GM23338 (cell line): Measurements from ENCODE around the gene AKAP7. TPM values are rescaled to one million over a fixed set of nuclear protein-coding genes. Genes with fewer than 3 reads are reported as not detected.
A peak's percentile ranks its signal among the peaks of the same experiment; 100 is the strongest.

ENCODE experiments used
- ATAC-seq: fragments of 200-7000 bp; cut with Tn5 transposase; 3 replicates; pipeline ENCODE4 v1.9.1; 2020
- DNase-seq: peaks from one replicate; pipeline ENCODE4 v3.0.0-alpha.2; 2015; ENCODE audit warnings: low spot score
- H2AFZ ChIP-seq: fragments of 200-600 bp; sonication (generic); 2 replicates; pipeline ENCODE4 v1.8.0; 2016; ENCODE audit warnings: antibody characterized with exemption, mild to moderate bottlenecking, moderate library complexity
- H3F3A ChIP-seq: fragments of 200-600 bp; sonication (generic); replicated peaks from 2 replicates; pipeline ENCODE4 v1.8.0; 2017; ENCODE audit warnings: antibody characterized with exemption, mixed run types, low read depth
- H3K27ac ChIP-seq: fragments of 200-600 bp; sonication (generic); 2 replicates; pipeline ENCODE4 v1.6.1; 2016; ENCODE audit warnings: low read depth
- H3K27me3 ChIP-seq: fragments of 200-600 bp; sonication (generic); 2 replicates; pipeline ENCODE4 v1.8.0; 2016; ENCODE audit warnings: mild to moderate bottlenecking, mixed run types, moderate library complexity; ENCODE audit not compliant: insufficient read depth
- H3K36me3 ChIP-seq: fragments of 200-600 bp; sonication (generic); 2 replicates; pipeline ENCODE4 v1.8.0; 2016; ENCODE audit warnings: mild to moderate bottlenecking; ENCODE audit not compliant: insufficient read depth
- H3K4me1 ChIP-seq: fragments of 200-600 bp; sonication (generic); 2 replicates; pipeline ENCODE4 v1.8.0; 2016; ENCODE audit warnings: mild to moderate bottlenecking, moderate library complexity; ENCODE audit not compliant: insufficient read depth
- H3K4me2 ChIP-seq: fragments of 200-600 bp; sonication (generic); 2 replicates; pipeline ENCODE4 v1.7.1; 2017; ENCODE audit warnings: mixed run types
- H3K4me3 ChIP-seq: fragments of 200-600 bp; sonication (generic); 2 replicates; pipeline ENCODE4 v1.6.1; 2016; ENCODE audit warnings: mixed run types
- H3K79me2 ChIP-seq: fragments of 200-600 bp; sonication (generic); replicated peaks from 2 replicates; pipeline ENCODE4 v1.8.0; 2017; ENCODE audit warnings: mild to moderate bottlenecking; ENCODE audit not compliant: insufficient read depth
- H3K9me2 ChIP-seq: fragments of 200-600 bp; sonication (generic); 2 replicates; pipeline ENCODE4 v1.8.0; 2017; ENCODE audit not compliant: insufficient read depth
- H4K20me1 ChIP-seq: fragments of 200-600 bp; sonication (generic); replicated peaks from 2 replicates; pipeline ENCODE4 v1.8.0; 2017; ENCODE audit warnings: mild to moderate bottlenecking; ENCODE audit not compliant: insufficient read depth
- H3K27ac Mint-ChIP-seq: 2 replicates; pipeline ENCODE4 v1.8.0; 2020; ENCODE audit warnings: inconsistent platforms, mild to moderate bottlenecking, moderate library complexity, mixed read lengths
- H3K27me3 Mint-ChIP-seq: 3 replicates; pipeline ENCODE4 v1.8.0; 2022; ENCODE audit warnings: low read depth, mild to moderate bottlenecking, moderate library complexity, mixed read lengths, inconsistent platforms; ENCODE audit not compliant: insufficient read depth, poor library complexity
- H3K36me3 Mint-ChIP-seq: 3 replicates; pipeline ENCODE4 v1.8.0; 2021; ENCODE audit warnings: low read depth, mild to moderate bottlenecking, inconsistent platforms, moderate library complexity, mixed read lengths
- H3K4me1 Mint-ChIP-seq: 3 replicates; pipeline ENCODE4 v1.8.0; 2020; ENCODE audit warnings: mild to moderate bottlenecking, inconsistent platforms, mixed read lengths
- H3K4me3 Mint-ChIP-seq: 3 replicates; pipeline ENCODE4 v1.8.0; 2021; ENCODE audit warnings: moderate library complexity, mild to moderate bottlenecking, inconsistent platforms, mixed read lengths
- H3K9me3 Mint-ChIP-seq: 3 replicates; pipeline ENCODE4 v1.8.0; 2020; ENCODE audit warnings: moderate library complexity, mild to moderate bottlenecking, inconsistent platforms, mixed read lengths
- CREB1 ChIP-seq: fragments of 250-450 bp; sonication (Bioruptor Pico); IDR thresholded peaks from 2 replicates; pipeline ENCODE4 v1.5.0; 2020; ENCODE audit warnings: low read depth, mild to moderate bottlenecking, moderate library complexity
- CTCF ChIP-seq, 2 experiments: fragments of 200-600 bp in 1 of 2; sonication (generic) in 1 of 2; conservative IDR thresholded peaks; 2 replicates each; pipeline versions ENCODE4 v1.5.1 to v1.6.1; 2016 to 2017; ENCODE audit warnings: antibody characterized with exemption in 2 of 2, low read depth in 2 of 2, mild to moderate bottlenecking in 2 of 2, moderate library complexity in 1 of 2
- ETS1 ChIP-seq: IDR thresholded peaks from 2 replicates; pipeline ENCODE4 v1.6.1; 2016; ENCODE audit warnings: antibody characterized with exemption
- EZH2 ChIP-seq: fragments of 200-600 bp; sonication (generic); IDR thresholded peaks from one replicate; pipeline ENCODE4 v1.8.0; 2017; ENCODE audit warnings: antibody characterized with exemption, mild to moderate bottlenecking, low read depth; ENCODE audit not compliant: unreplicated experiment
- EZH2phosphoT487 ChIP-seq: fragments of 200-600 bp; sonication (generic); IDR thresholded peaks from one replicate; pipeline ENCODE4 v1.8.1; 2018; ENCODE audit warnings: antibody characterized with exemption; ENCODE audit not compliant: unreplicated experiment
- JUNB ChIP-seq: IDR thresholded peaks from one replicate; pipeline ENCODE4 v1.6.1; 2016; ENCODE audit warnings: antibody characterized with exemption; ENCODE audit not compliant: unreplicated experiment
- NANOG ChIP-seq: IDR thresholded peaks from 2 replicates; pipeline ENCODE4 v1.6.1; 2016; ENCODE audit warnings: antibody characterized with exemption, borderline replicate concordance
- POLR2AphosphoS5 ChIP-seq: IDR thresholded peaks from 2 replicates; pipeline ENCODE4 v1.6.1; 2016; ENCODE audit warnings: antibody characterized with exemption, low read depth
- REST ChIP-seq: IDR thresholded peaks from one replicate; pipeline ENCODE4 v1.6.1; 2018; ENCODE audit warnings: antibody characterized with exemption; ENCODE audit not compliant: unreplicated experiment
- STAT1 ChIP-seq: IDR thresholded peaks from one replicate; pipeline ENCODE4 v1.6.1; 2016; ENCODE audit warnings: antibody characterized with exemption; ENCODE audit not compliant: unreplicated experiment
- ZNF114 ChIP-seq: fragments of 250-450 bp; sonication (Bioruptor Pico); IDR thresholded peaks from 2 replicates; pipeline ENCODE4 v1.5.0; 2020; ENCODE audit warnings: mild to moderate bottlenecking, moderate library complexity
- ZNF331 ChIP-seq: fragments of 250-450 bp; sonication (Bioruptor Pico); IDR thresholded peaks from 2 replicates; pipeline ENCODE4 v1.5.0; 2020; ENCODE audit warnings: low read depth, mild to moderate bottlenecking, moderate library complexity
- ZNF462 ChIP-seq: fragments of 250-450 bp; sonication (Bioruptor Pico); IDR thresholded peaks from 2 replicates; pipeline ENCODE4 v1.5.0; 2020; ENCODE audit warnings: mild to moderate bottlenecking, moderate library complexity
- polyA plus RNA-seq: library from polyadenylated mRNA; unstranded; fragments of >200 nt; fragmentation: Nextera tagmentation; extraction: Ambion mirVana; gene quantifications from 2 replicates; pipeline ENCODE4 v1.2.1, GENCODE V29; 2016
- total RNA-seq: library from RNA; depleted of rRNA; stranded (reverse); fragments of >200 nt; shearing (Covaris generic); gene quantifications from 2 replicates; pipeline ENCODE4 v1.2.3, GENCODE V29; 2014

AKAP7 gene
- total and polyA plus RNA-seq, 2 experiments from 2014 or later: 12.2 to 20.0 TPM

- ATAC-seq (no peak), DNase-seq (no peak)
- H3K4me2 ChIP-seq: no peak overlapping the region
- no peak overlapping the region for H3K27ac ChIP-seq
- no peaks in the 10 kb centered on the region for H4K20me1 ChIP-seq
- H3K79me2 ChIP-seq: no peaks in the 10 kb centered on the region
- H3K36me3 ChIP-seq: no peaks in the 10 kb centered on the region
- peak overlapping the region; percentile 80 for H2AFZ ChIP-seq
- peaks cover 7% of the 10 kb centered on the region; the same call in 1 of the 2 replicates for H3K27me3 ChIP-seq
- H3K4me1 ChIP-seq: peaks cover 7% of the 10 kb centered on the region
- peaks cover 4% of the 10 kb centered on the region for H3K4me1 Mint-ChIP-seq
- H3F3A ChIP-seq: no peaks in the 10 kb centered on the region
- peaks cover 5% of the 10 kb centered on the region for H3K27me3 Mint-ChIP-seq
- no peak overlapping the region for H3K27ac Mint-ChIP-seq
- no peaks in the 10 kb centered on the region for H3K36me3 Mint-ChIP-seq
- H3K9me2 ChIP-seq: 0 out of 2 replicates have a peak, but pooled peaks cover 4% of the 10 kb centered on the region
- no peak for TF ChIP-seq REST
- no peak for TF ChIP-seq CTCF (conservative IDR thresholded peaks at IDR 0.05; ENCODE audit: low read depth in 2 of 2)
- no peak for TF ChIP-seq ZNF331 (CRISPR knock-in tag)
- no peak for TF ChIP-seq ETS1
- TF ChIP-seq NANOG: no peak
- no peak for TF ChIP-seq JUNB
- TF ChIP-seq POLR2AphosphoS5: no peak
- TF ChIP-seq STAT1: no peak
- TF ChIP-seq CREB1 (CRISPR knock-in tag): no peak
- no peak for TF ChIP-seq EZH2
- TF ChIP-seq ZNF462 (CRISPR knock-in tag): no peak
- no peak for TF ChIP-seq EZH2phosphoT487
- TF ChIP-seq ZNF114: no peak
- H3K9me3 Mint-ChIP-seq: no peaks in the 10 kb centered on the region
- no peak overlapping the region for H3K4me3 Mint-ChIP-seq
- no peak overlapping the region for H3K4me3 ChIP-seq
These were observed 5.3 kb upstream of the AKAP7 start for GRCh38 chr6:131129689-131130553.
